OCI-LY3 (cell line): ENCODE measurements around the gene TH.

Experiments
- H2AFZ ChIP-seq: fragments of 200-600, 300-600 bp; shearing (Covaris generic); 2 replicates; pipeline ENCODE4 v1.6.0; 2014; ENCODE audit warnings: antibody characterized with exemption, low read depth, low read length
- H3K27ac ChIP-seq: fragments of 200-600, 300-600 bp; sonication (generic); 2 replicates; pipeline ENCODE4 v1.5.1; 2014; ENCODE audit warnings: mild to moderate bottlenecking, low read length, moderate library complexity, mixed read lengths
- H3K27me3 ChIP-seq: fragments of 200-600, 300-600 bp; sonication (generic); 2 replicates; pipeline ENCODE4 v1.6.1; 2014; ENCODE audit warnings: low read depth, low read length, mixed read lengths
- H3K36me3 ChIP-seq: fragments of 200-600, 300-600 bp; sonication (generic); replicated peaks from 2 replicates; pipeline ENCODE3; 2014; ENCODE audit warnings: low read depth, low read length, mixed read lengths
- H3K4me1 ChIP-seq: fragments of 300-600, 200-600 bp; sonication (generic); 2 replicates; pipeline ENCODE4 v1.6.1; 2014; ENCODE audit warnings: low read length, mixed read lengths
- H3K4me2 ChIP-seq: fragments of 200-600, 300-600 bp; sonication (generic); 2 replicates; pipeline ENCODE4 v1.6.1; 2014; ENCODE audit warnings: low read length, mixed read lengths
- H3K4me3 ChIP-seq: fragments of 300-600, 200-600 bp; sonication (generic); 2 replicates; pipeline ENCODE4 v1.5.1; 2014; ENCODE audit warnings: antibody characterized with exemption, mild to moderate bottlenecking, low read length, moderate library complexity
- H3K79me2 ChIP-seq: fragments of 300-600, 200-600 bp; shearing (Covaris generic); 2 replicates; pipeline ENCODE4 v1.6.1; 2014; ENCODE audit warnings: mild to moderate bottlenecking, low read length, mixed read lengths
- H3K9ac ChIP-seq: fragments of 300-600, 200-600 bp; shearing (Covaris generic); 2 replicates; pipeline ENCODE4 v1.6.0; 2014; ENCODE audit warnings: mild to moderate bottlenecking, low read length, moderate library complexity
- H3K9me3 ChIP-seq: fragments of 200-600, 300-600 bp; shearing (Covaris generic); 2 replicates; pipeline ENCODE4 v1.6.1; 2014; ENCODE audit warnings: low read length, mixed read lengths; ENCODE audit not compliant: insufficient read depth
- H4K20me1 ChIP-seq: fragments of 200-600, 300-600 bp; sonication (generic); 2 replicates; pipeline ENCODE4 v1.6.1; 2016; ENCODE audit warnings: low read length, mixed read lengths; ENCODE audit not compliant: insufficient read depth
- CTCF ChIP-seq: fragments of 200-600, 300-600 bp; sonication (generic); IDR thresholded peaks from 2 replicates; pipeline ENCODE4 v1.5.1; 2014; ENCODE audit warnings: antibody characterized with exemption, low read length, low read depth
- EZH2phosphoT487 ChIP-seq: fragments of 200-600 bp; shearing (Covaris generic); IDR thresholded peaks from 2 replicates; pipeline ENCODE4 v1.6.1; 2018; ENCODE audit warnings: antibody characterized with exemption, mixed run types, low read depth

TH gene

GRCh38 chr11:2139123-2139521, 32.5 kb downstream of the TH start, which contains the start of gene IGF2:
IGF2 (minus strand) TSS chr11:2139389; CDS start chr11:2135523, 3,866 bp downstream.
- Histone ChIP-seq H3K27ac (no peak within 1 kb of the TSS), H4K20me1 (no peaks in the 10 kb centered on the region), H3K9ac (no peak within 1 kb of the TSS), H3K27me3 (peaks cover 24% of the 10 kb centered on the region), H3K36me3 (no peaks in the 10 kb centered on the region), H2AFZ (no peak within 1 kb of the TSS), H3K4me3 (no peak within 1 kb of the TSS), H3K79me2 (no peaks in the 10 kb centered on the region), H3K4me2 (no peak within 1 kb of the TSS), H3K9me3 (no peaks in the 10 kb centered on the region), H3K4me1 (peaks cover 39% of the 10 kb centered on the region)
- TF ChIP-seq CTCF: no peak
- TF ChIP-seq EZH2phosphoT487: no peak

- H3K9me3 ChIP-seq: no peaks in the 10 kb centered on the region
- H3K27ac ChIP-seq: no peak overlapping the region
- no peak overlapping the region for H3K4me3 ChIP-seq
- H3K36me3 ChIP-seq: no peaks in the 10 kb centered on the region
- peaks cover 18% of the 10 kb centered on the region for H3K27me3 ChIP-seq
- no peak overlapping the region for H3K4me2 ChIP-seq
- no peaks in the 10 kb centered on the region for H3K79me2 ChIP-seq
- no peak overlapping the region for H3K9ac ChIP-seq
- no peaks in the 10 kb centered on the region for H4K20me1 ChIP-seq
- TF ChIP-seq CTCF (no peak), EZH2phosphoT487 (no peak)
- peaks cover 39% of the 10 kb centered on the region for H3K4me1 ChIP-seq
- H2AFZ ChIP-seq: no peak overlapping the region
These were observed 33.0 kb downstream of the TH start for GRCh38 chr11:2138431-2139122.

GRCh38 chr11:2138068-2138430, 33.6 kb downstream of the TH start:
- no peak overlapping the region for H3K4me3 ChIP-seq
- peaks cover 15% of the 10 kb centered on the region for H3K27me3 ChIP-seq
- TF ChIP-seq CTCF: no peak
- no peak for TF ChIP-seq EZH2phosphoT487
- no peak overlapping the region for H3K4me2 ChIP-seq
- no peak overlapping the region for H3K9ac ChIP-seq
- H4K20me1 ChIP-seq: no peaks in the 10 kb centered on the region
- H2AFZ ChIP-seq: no peak overlapping the region
- no peaks in the 10 kb centered on the region for H3K36me3 ChIP-seq
- no peaks in the 10 kb centered on the region for H3K79me2 ChIP-seq
- no peak overlapping the region for H3K27ac ChIP-seq
- no peaks in the 10 kb centered on the region for H3K9me3 ChIP-seq
- H3K4me1 ChIP-seq: peaks cover 36% of the 10 kb centered on the region

- Histone ChIP-seq H3K4me1 (peaks cover 31% of the 10 kb centered on the region), H4K20me1 (no peaks in the 10 kb centered on the region), H3K9me3 (no peaks in the 10 kb centered on the region), H3K4me3 (no peak overlapping the region), H2AFZ (no peak overlapping the region), H3K79me2 (no peaks in the 10 kb centered on the region), H3K9ac (no peak overlapping the region), H3K27ac (no peak overlapping the region), H3K36me3 (no peaks in the 10 kb centered on the region), H3K27me3 (peaks cover 15% of the 10 kb centered on the region), H3K4me2 (no peak overlapping the region)
- TF ChIP-seq EZH2phosphoT487 (no peak), CTCF (no peak)
These were observed 34.2 kb downstream of the TH start for GRCh38 chr11:2137202-2138067.
